HG03521 (cell line): ENCODE measurements around the gene ZNF683.
"Not testable (repeated sequence)": the region's sequence is repeated elsewhere in the genome, so short reads cannot be mapped to it uniquely, and the experiment has no call there.

Experiments used
- ATAC-seq: cut with Tn5 transposase; IDR thresholded peaks from one replicate; pipeline ENCODE4 v1.9.1; 2021; ENCODE audit warnings: mild to moderate bottlenecking, moderate library complexity; ENCODE audit not compliant: unreplicated experiment

The ZNF683 gene

GRCh38 chr1:26340047-26340481 lies 32.5 kb downstream of the ZNF683 start:
- ATAC-seq = no peak

GRCh38 chr1:26338670-26339069 lies 33.9 kb downstream of the ZNF683 start:
- ATAC-seq = no peak

- ATAC-seq = no peak
These were observed 34.9 kb downstream of the ZNF683 start for GRCh38 chr1:26337625-26338024.

- no peak for ATAC-seq
These were observed 35.4 kb downstream of the ZNF683 start for GRCh38 chr1:26337206-26337535.

GRCh38 chr1:26336477-26337205 lies 35.9 kb downstream of the ZNF683 start:
- ATAC-seq = peak; percentile 62

GRCh38 chr1:26335774-26336476 lies 36.6 kb downstream of the ZNF683 start:
- ATAC-seq = no peak

- not testable (repeated sequence) for ATAC-seq
These were observed 39.2 kb downstream of the ZNF683 start for GRCh38 chr1:26333312-26333711.

GRCh38 chr1:26330276-26330675 lies 42.3 kb downstream of the ZNF683 start:
- no peak for ATAC-seq

- ATAC-seq = not testable (repeated sequence)
These were observed 43.2 kb downstream of the ZNF683 start for GRCh38 chr1:26329380-26329779.

GRCh38 chr1:26328597-26328996 lies 44.0 kb downstream of the ZNF683 start:
- ATAC-seq = no peak

- no peak for ATAC-seq
These were observed 44.6 kb downstream of the ZNF683 start for GRCh38 chr1:26327956-26328362.

GRCh38 chr1:26324550-26324949 lies 48.0 kb downstream of the ZNF683 start:
- ATAC-seq = no peak

- ATAC-seq = no peak
These were observed 49.2 kb downstream of the ZNF683 start for GRCh38 chr1:26323382-26323781.

- ATAC-seq = no peak
These were observed 50.6 kb downstream of the ZNF683 start for GRCh38 chr1:26322042-26322331.

- ATAC-seq = peak; percentile 52
These were observed 51.1 kb downstream of the ZNF683 start for GRCh38 chr1:26321315-26322041.

- no peak for ATAC-seq
These were observed 51.7 kb downstream of the ZNF683 start for GRCh38 chr1:26320896-26321295.

- no peak for ATAC-seq
These were observed 54.0 kb downstream of the ZNF683 start for GRCh38 chr1:26318338-26319064.

- no peak for ATAC-seq
These were observed 54.8 kb downstream of the ZNF683 start, which contains the start of gene CD52 for GRCh38 chr1:26317612-26318337. Gene CD52, plus strand, starts transcription at chr1:26317958. Its CDS starts 60 bp downstream, at chr1:26318018.

- ATAC-seq = no peak
These were observed 55.4 kb downstream of the ZNF683 start for GRCh38 chr1:26317146-26317545.
